Kidney epithelial cell (primary cell): Measurements from ENCODE around the gene FAM117A. TPM values are rescaled to one million over a fixed set of nuclear protein-coding genes. Genes with fewer than 3 reads are reported as not detected.
A peak's percentile ranks its signal among the peaks of the same experiment; 100 is the strongest.

Source experiments
- DNase-seq: peaks from one replicate; pipeline ENCODE4 v3.0.0-alpha.2; 2010; ENCODE audit warnings: low read depth
- H3K27me3 ChIP-seq: 2 replicates; pipeline ENCODE4 v1.6.0; 2011; ENCODE audit warnings: low read length; ENCODE audit not compliant: control insufficient read depth, insufficient read depth
- H3K36me3 ChIP-seq: 2 replicates; pipeline ENCODE4 v1.5.1; 2011; ENCODE audit warnings: low read length; ENCODE audit not compliant: control insufficient read depth, insufficient read depth
- H3K4me3 ChIP-seq: 2 replicates; pipeline ENCODE4 v1.5.1; 2011; ENCODE audit warnings: low read depth, mild to moderate bottlenecking, control low read depth, low read length
- CTCF ChIP-seq: IDR thresholded peaks from 2 replicates; pipeline ENCODE4 v1.5.1; 2011; ENCODE audit warnings: mild to moderate bottlenecking, moderate library complexity, low read length, control low read depth, inconsistent platforms; ENCODE audit not compliant: insufficient read depth, poor library complexity, severe bottlenecking
- total RNA-seq: library from RNA; depleted of rRNA; stranded (reverse); fragments of >200 nt; gene quantifications from 2 replicates; pipeline ENCODE4 v1.2.3, GENCODE V29; 2015

FAM117A gene
- total RNA-seq, 1 donor from 2014 or later, result 10.5 TPM

- no peak for DNase-seq
- Histone ChIP-seq H3K27me3 (no peaks in the 10 kb centered on the region), H3K4me3 (no peak overlapping the region), H3K36me3 (no peaks in the 10 kb centered on the region)
- TF ChIP-seq CTCF, result no peak
These were observed 29.4 kb upstream of the FAM117A start for GRCh38 chr17:49793309-49793708.

- no peaks in the 10 kb centered on the region for H3K36me3 ChIP-seq
- DNase-seq, result no peak
- no peak for TF ChIP-seq CTCF
- H3K4me3 ChIP-seq, result peak overlapping the region; percentile 56
- H3K27me3 ChIP-seq, result no peaks in the 10 kb centered on the region
These were observed 25.3 kb upstream of the FAM117A start for GRCh38 chr17:49789243-49789578.

- TF ChIP-seq CTCF, result no peak
- H3K4me3 ChIP-seq, result peak within 1 kb of the TSS; percentile 96
- DNase-seq, result peak; percentile 98
- no peaks in the 10 kb centered on the region for H3K36me3 ChIP-seq
- H3K27me3 ChIP-seq, result no peaks in the 10 kb centered on the region
These were observed 24.7 kb upstream of the FAM117A start, which contains the start of gene KAT7 for GRCh38 chr17:49788478-49789242. TSS of gene KAT7 (plus strand) at chr17:49788681. CDS start at chr17:49788835, 154 bp downstream.

DNA sequence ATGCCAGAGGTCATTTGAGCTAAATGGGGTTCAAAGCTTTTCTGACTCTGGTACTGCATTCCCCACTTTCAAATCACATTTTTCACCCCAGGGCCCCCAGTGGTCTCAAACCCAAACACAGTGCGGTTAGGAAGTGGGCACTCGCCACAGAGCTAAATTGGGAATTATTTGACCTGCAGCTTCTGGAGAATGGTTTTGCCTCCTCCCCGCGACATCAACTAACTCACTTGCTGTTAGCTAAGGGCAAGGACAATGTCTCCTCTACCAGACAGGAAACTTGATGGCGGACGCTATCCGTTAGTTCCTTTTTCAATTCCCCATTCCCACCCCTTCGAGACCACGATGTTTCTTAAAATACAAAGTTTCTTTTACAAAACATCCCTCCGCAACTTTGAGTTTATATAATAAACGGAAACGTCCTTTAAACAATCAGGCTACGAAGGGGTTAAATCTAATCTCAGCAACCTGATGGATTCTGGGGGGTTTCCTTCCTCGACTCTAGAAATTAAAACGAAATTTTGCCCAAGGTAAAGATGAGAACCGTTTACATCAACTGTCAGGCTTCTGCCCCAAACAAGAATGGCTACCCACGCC is 24.1 kb upstream of the FAM117A start:
- no peak for DNase-seq
- Histone ChIP-seq H3K36me3 (no peaks in the 10 kb centered on the region), H3K4me3 (peak overlapping the region; percentile 96), H3K27me3 (no peaks in the 10 kb centered on the region)
- TF ChIP-seq CTCF, result no peak

DNA sequence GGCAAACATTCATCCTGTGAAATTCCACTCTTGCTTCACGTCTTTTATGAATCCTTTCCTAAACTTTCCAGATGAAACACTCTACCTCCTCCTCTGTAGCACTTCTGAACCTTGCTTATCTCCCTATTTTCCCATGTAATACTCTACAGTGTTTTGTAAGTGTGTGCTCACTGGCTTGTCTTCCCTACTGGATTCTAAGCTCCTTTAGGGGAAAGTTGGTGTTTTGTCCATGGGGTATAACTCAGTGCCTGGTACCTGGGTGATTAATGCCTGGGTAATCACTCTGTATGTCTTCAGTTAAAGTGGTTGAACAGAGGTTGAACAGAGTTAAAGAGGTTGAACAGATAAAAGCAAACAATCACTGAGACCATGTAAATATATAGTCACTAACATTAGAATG is 20.7 kb upstream of the FAM117A start:
- TF ChIP-seq CTCF, result no peak
- no peaks in the 10 kb centered on the region for H3K27me3 ChIP-seq
- H3K36me3 ChIP-seq, result no peaks in the 10 kb centered on the region
- H3K4me3 ChIP-seq, result no peak overlapping the region
- no peak for DNase-seq
